HG03439 (cell line): ENCODE results near the gene DNAI7.

Experiments
- ATAC-seq: cut with Tn5 transposase; IDR thresholded peaks from one replicate; pipeline ENCODE4 v1.9.1; 2021; ENCODE audit warnings: mild to moderate bottlenecking, moderate library complexity; ENCODE audit not compliant: unreplicated experiment

The DNAI7 gene

GRCh38 chr12:25184132-25184531, 10.8 kb downstream of the DNAI7 start:
- ATAC-seq: no peak

GRCh38 chr12:25182765-25183164, 12.2 kb downstream of the DNAI7 start:
- ATAC-seq: no peak

- ATAC-seq: no peak
Observed at GRCh38 chr12:25162866-25163265, 32.1 kb downstream of the DNAI7 start.

- no peak for ATAC-seq
Observed at GRCh38 chr12:25156061-25156460, 38.9 kb downstream of the DNAI7 start.

GRCh38 chr12:25155022-25155576, 39.9 kb downstream of the DNAI7 start:
- ATAC-seq: peak; percentile 48

- ATAC-seq: no peak
Observed at GRCh38 chr12:25152055-25152454, 42.9 kb downstream of the DNAI7 start.

GRCh38 chr12:25151476-25151875, 43.5 kb downstream of the DNAI7 start:
- no peak for ATAC-seq

GRCh38 chr12:25146686-25147085, 48.3 kb downstream of the DNAI7 start:
- no peak for ATAC-seq

- ATAC-seq: no peak
Observed at GRCh38 chr12:25135531-25136154, 59.3 kb downstream of the DNAI7 start.

GRCh38 chr12:25131270-25131669, 63.7 kb downstream of the DNAI7 start:
- ATAC-seq: no peak

GRCh38 chr12:25130741-25131188, 64.2 kb downstream of the DNAI7 start:
- no peak for ATAC-seq

GRCh38 chr12:25126746-25127145, 68.2 kb downstream of the DNAI7 start:
- ATAC-seq: no peak

GRCh38 chr12:25126101-25126500, 68.9 kb downstream of the DNAI7 start:
- ATAC-seq: no peak

GRCh38 chr12:25124493-25124892, 70.5 kb downstream of the DNAI7 start:
- ATAC-seq: no peak

- ATAC-seq: no peak
Observed at GRCh38 chr12:25123126-25123525, 71.8 kb downstream of the DNAI7 start.

- ATAC-seq: no peak
Observed at GRCh38 chr12:25121916-25122315, 73.0 kb downstream of the DNAI7 start.

- no peak for ATAC-seq
Observed at GRCh38 chr12:25121110-25121509, 73.8 kb downstream of the DNAI7 start.

- no peak for ATAC-seq
Observed at GRCh38 chr12:25119020-25119419, 75.9 kb downstream of the DNAI7 start.

GRCh38 chr12:25115677-25116076, 79.3 kb downstream of the DNAI7 start:
- ATAC-seq: no peak

- no peak for ATAC-seq
Observed at GRCh38 chr12:25113651-25114050, 81.3 kb downstream of the DNAI7 start.

GRCh38 chr12:25110260-25110659, 84.7 kb downstream of the DNAI7 start:
- ATAC-seq: no peak

- ATAC-seq: peak; percentile 91
Observed at GRCh38 chr12:25107920-25108319, 87.0 kb downstream of the DNAI7 start.

- ATAC-seq: no peak
Observed at GRCh38 chr12:25106818-25107217, 88.1 kb downstream of the DNAI7 start.
